ENCODE data around the gene OIP5. TPM values are rescaled to one million over a fixed set of nuclear protein-coding genes. Genes with fewer than 3 reads are reported as not detected.
A peak's percentile ranks its signal among the peaks of the same experiment; 100 is the strongest.
"Not testable (repeated sequence)": the region's sequence is repeated elsewhere in the genome, so short reads cannot be mapped to it uniquely, and the experiment has no call there.

Gene OIP5
- total RNA-seq, 1 experiment from 2014 or later: 36.1 TPM

DNA sequence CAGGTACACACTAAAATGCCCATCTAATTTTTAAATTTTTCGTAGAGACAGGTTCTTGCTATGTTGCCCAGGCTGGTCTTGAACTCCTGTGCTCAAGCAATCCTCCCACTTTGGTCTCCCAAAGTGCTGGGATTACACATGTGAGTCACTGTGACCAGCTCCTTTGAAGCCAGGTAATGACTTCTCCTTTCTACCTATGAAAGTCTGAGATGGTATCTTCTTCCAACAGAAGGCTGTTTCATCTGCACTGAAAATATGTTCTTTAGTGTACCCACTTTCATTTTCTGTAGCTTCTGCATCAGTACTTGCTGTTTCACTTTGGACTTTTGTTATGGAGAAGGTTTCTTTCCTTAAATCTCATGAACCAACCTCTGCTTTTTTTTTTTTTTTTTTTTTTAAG is 8.8 kb downstream of the OIP5 start:
- no TSS peak for BruUV-seq (replicated peaks)
- POLR2A ChIA-PET (ENCODE audit: low non-redundant PET): interaction anchor here (0.6 kb wide), 1 partner anchor 167 kb away, joined by 3 read pairs; no protein-coding TSS in a partner anchor
- Histone ChIP-seq H3K36me3 (ENCODE audit: insufficient read depth, low read length, poor library complexity, severe bottlenecking) (peaks cover 18% of the 10 kb centered on the region), H3K9me3 (ENCODE audit: low read depth, low read length, poor library complexity, severe bottlenecking) (no peaks in the 10 kb centered on the region), H3K4me1 (ENCODE audit: insufficient read depth, low read length, poor library complexity, severe bottlenecking) (no peaks in the 10 kb centered on the region), H3K4me3 (ENCODE audit: low read depth, low read length, poor library complexity, severe bottlenecking) (no peak overlapping the region), H3K27me3 (replicated peaks; ENCODE audit: insufficient read depth, low read depth, low read length, poor library complexity) (no peaks in the 10 kb centered on the region), H3K27ac (ENCODE audit: low read depth, low read length, poor library complexity, severe bottlenecking) (no peak overlapping the region)
- CTCF ChIA-PET: interaction anchor here (0.6 kb wide), 1 partner anchor 283 kb away, joined by 4 read pairs; no protein-coding TSS in a partner anchor
- DNase-seq (ENCODE audit: low spot score): no peak
- intact Hi-C loops (cut with micrococcal nuclease; ENCODE audit: unreplicated experiment): no loop called here
- no peak for TF ChIP-seq EZH2 (IDR thresholded peaks at IDR 0.05; ENCODE audit: borderline replicate concordance, low read depth, low read length, poor library complexity, severe bottlenecking)
- TF ChIP-seq, protein P1, sequence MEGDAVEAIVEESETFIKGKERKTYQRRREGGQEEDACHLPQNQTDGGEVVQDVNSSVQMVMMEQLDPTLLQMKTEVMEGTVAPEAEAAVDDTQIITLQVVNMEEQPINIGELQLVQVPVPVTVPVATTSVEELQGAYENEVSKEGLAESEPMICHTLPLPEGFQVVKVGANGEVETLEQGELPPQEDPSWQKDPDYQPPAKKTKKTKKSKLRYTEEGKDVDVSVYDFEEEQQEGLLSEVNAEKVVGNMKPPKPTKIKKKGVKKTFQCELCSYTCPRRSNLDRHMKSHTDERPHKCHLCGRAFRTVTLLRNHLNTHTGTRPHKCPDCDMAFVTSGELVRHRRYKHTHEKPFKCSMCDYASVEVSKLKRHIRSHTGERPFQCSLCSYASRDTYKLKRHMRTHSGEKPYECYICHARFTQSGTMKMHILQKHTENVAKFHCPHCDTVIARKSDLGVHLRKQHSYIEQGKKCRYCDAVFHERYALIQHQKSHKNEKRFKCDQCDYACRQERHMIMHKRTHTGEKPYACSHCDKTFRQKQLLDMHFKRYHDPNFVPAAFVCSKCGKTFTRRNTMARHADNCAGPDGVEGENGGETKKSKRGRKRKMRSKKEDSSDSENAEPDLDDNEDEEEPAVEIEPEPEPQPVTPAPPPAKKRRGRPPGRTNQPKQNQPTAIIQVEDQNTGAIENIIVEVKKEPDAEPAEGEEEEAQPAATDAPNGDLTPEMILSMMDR (conservative IDR thresholded peaks at IDR 0.05; ENCODE audit: low read depth, low read length): no peak

DNA sequence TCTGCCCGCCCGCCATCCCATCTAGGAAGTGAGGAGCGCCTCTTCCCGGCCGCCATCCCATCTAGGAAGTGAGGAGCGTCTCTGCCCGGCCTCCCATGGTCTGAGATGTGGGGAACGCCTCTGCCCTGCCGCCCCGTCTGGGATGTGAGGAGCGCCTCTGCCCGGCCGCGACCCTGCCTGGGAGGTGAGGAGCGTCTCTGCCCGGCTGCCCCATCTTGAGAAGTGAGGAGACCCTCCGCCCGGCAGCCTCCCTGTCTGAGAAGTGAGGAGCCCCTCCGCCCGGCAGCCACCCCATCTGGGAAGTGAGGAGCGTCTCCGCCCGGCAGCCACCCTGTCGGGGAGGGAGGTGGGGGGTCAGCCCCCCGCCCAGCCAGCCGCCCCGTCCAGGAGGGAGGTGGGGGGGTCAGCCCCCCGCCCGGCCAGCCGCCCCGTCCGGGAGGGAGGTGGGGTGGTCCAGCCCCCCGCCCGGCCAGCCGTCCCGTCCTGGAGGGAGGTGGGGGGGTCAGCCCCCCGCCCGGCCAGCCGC is 11.5 kb downstream of the OIP5 start:
- H3K27me3 ChIP-seq (replicated peaks; ENCODE audit: insufficient read depth, low read depth, low read length, poor library complexity); DNase-seq (ENCODE audit: low spot score); H3K4me1 ChIP-seq (ENCODE audit: insufficient read depth, low read length, poor library complexity, severe bottlenecking); intact Hi-C loops (cut with micrococcal nuclease; ENCODE audit: unreplicated experiment); H3K4me3 ChIP-seq (ENCODE audit: low read depth, low read length, poor library complexity, severe bottlenecking); H3K27ac ChIP-seq (ENCODE audit: low read depth, low read length, poor library complexity, severe bottlenecking); H3K9me3 ChIP-seq (ENCODE audit: low read depth, low read length, poor library complexity, severe bottlenecking); BruUV-seq (replicated peaks); POLR2A ChIA-PET (ENCODE audit: low non-redundant PET); CTCF ChIA-PET: not testable (repeated sequence)
- peaks cover 16% of the 10 kb centered on the region for H3K36me3 ChIP-seq (ENCODE audit: insufficient read depth, low read length, poor library complexity, severe bottlenecking)

DNA sequence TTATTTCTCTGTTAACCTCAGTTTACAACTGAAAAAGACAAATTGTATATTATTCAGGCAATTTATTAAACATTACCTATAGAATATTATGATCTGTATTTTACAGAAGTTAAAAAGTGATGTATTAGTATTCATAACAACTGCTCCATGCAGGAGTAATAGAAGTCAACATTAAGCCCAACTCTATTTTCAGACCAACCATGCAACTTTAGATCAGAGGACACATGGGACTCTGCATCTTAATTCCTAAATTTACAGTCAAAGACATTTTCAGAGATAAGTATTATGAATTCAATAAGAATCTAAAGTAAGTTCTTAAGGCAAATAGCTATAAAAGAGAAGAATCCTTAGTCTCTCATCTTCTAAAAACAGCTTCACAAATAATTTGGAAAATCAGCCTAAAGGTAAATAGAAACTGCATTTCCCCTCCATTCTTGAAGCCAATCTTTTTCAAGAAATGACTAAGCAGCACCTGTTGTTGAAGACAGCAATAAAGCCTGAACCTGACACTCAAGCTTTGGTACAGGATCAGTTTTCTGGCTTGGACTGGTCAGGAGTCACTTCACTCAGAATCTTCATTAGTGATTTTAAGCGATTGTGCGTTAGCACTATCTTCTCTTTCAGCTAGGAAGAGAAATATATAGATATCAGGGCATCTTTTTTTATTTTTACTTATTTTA is 23.0 kb downstream of the OIP5 start:
- Histone ChIP-seq H3K9me3 (ENCODE audit: low read depth, low read length, poor library complexity, severe bottlenecking) (no peaks in the 10 kb centered on the region), H3K4me3 (ENCODE audit: low read depth, low read length, poor library complexity, severe bottlenecking) (no peak overlapping the region), H3K27me3 (replicated peaks; ENCODE audit: insufficient read depth, low read depth, low read length, poor library complexity) (no peaks in the 10 kb centered on the region), H3K27ac (ENCODE audit: low read depth, low read length, poor library complexity, severe bottlenecking) (no peak overlapping the region), H3K36me3 (ENCODE audit: insufficient read depth, low read length, poor library complexity, severe bottlenecking) (peaks cover 27% of the 10 kb centered on the region), H3K4me1 (ENCODE audit: insufficient read depth, low read length, poor library complexity, severe bottlenecking) (no peaks in the 10 kb centered on the region)
- ChIA-PET POLR2A (ENCODE audit: low non-redundant PET) (no interaction called here), CTCF (no interaction called here)
- DNase-seq (ENCODE audit: low spot score): no peak
- TF ChIP-seq, protein P1 (conservative IDR thresholded peaks at IDR 0.05; ENCODE audit: low read depth, low read length): no peak
- no peak for TF ChIP-seq EZH2 (IDR thresholded peaks at IDR 0.05; ENCODE audit: borderline replicate concordance, low read depth, low read length, poor library complexity, severe bottlenecking)
- intact Hi-C loops (cut with micrococcal nuclease; ENCODE audit: unreplicated experiment): no loop called here
- BruUV-seq (replicated peaks): TSS peak; percentile 13

DNA sequence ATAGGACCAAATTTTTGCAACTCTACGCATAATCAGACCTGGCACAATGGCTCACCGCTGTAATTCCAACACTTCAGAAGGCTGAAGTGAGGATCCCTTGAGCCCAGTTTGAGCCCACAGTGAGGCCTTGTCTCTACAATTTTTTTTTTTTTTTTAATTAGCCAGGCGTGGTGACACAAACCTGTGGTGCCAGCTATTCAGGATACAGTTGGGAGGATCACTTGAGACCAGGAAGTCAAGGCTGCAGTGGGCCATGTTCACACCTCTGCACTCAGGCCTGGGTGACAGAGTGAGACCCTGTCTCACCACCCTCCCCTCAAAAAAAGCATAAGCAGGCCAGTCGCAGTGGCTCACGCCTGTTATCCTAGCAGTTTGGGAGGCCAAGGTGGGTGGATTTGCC is 24.7 kb downstream of the OIP5 start:
- BruUV-seq (replicated peaks): no TSS peak
- no peak for DNase-seq (ENCODE audit: low spot score)

More for the DNA sequence above, 24.7 kb downstream of the OIP5 start:
- Histone ChIP-seq H3K4me1 (ENCODE audit: insufficient read depth, low read length, poor library complexity, severe bottlenecking) (no peaks in the 10 kb centered on the region), H3K4me3 (ENCODE audit: low read depth, low read length, poor library complexity, severe bottlenecking) (no peak overlapping the region), H3K9me3 (ENCODE audit: low read depth, low read length, poor library complexity, severe bottlenecking) (no peaks in the 10 kb centered on the region), H3K27ac (ENCODE audit: low read depth, low read length, poor library complexity, severe bottlenecking) (no peak overlapping the region), H3K27me3 (replicated peaks; ENCODE audit: insufficient read depth, low read depth, low read length, poor library complexity) (no peaks in the 10 kb centered on the region), H3K36me3 (ENCODE audit: insufficient read depth, low read length, poor library complexity, severe bottlenecking) (peaks cover 17% of the 10 kb centered on the region)
- no peak for TF ChIP-seq EZH2 (IDR thresholded peaks at IDR 0.05; ENCODE audit: borderline replicate concordance, low read depth, low read length, poor library complexity, severe bottlenecking)
- TF ChIP-seq, protein P1 (conservative IDR thresholded peaks at IDR 0.05; ENCODE audit: low read depth, low read length): no peak
- ChIA-PET POLR2A (ENCODE audit: low non-redundant PET) (no interaction called here), CTCF (no interaction called here)
- intact Hi-C loops (cut with micrococcal nuclease; ENCODE audit: unreplicated experiment): no loop called here
